ENCODE results near the gene MMP21. TPM values are rescaled to one million over a fixed set of nuclear protein-coding genes. Genes with fewer than 3 reads are reported as not detected.
A peak's percentile ranks its signal among the peaks of the same experiment; 100 is the strongest.

Gene MMP21
- total and polyA plus RNA-seq, 10 of the 15 experiments (the other 5 are each of a cell fraction or from before 2014, with no cell fraction given): 0.08 to 0.24 TPM; not detected in 8

GRCh38 chr10:125721035-125721434, 54.6 kb downstream of the MMP21 start (continued):
- TF ChIP-seq CREM (IDR thresholded peaks at IDR 0.05; ENCODE audit: low read depth) (no peak), BCL11A (IDR thresholded peaks at IDR 0.05; ENCODE audit: low read depth, low read length) (peak; percentile 38; the same call in 1 of the 2 replicates), FOXK2 (IDR thresholded peaks at IDR 0.05) (peak; percentile 64), CHD4 (IDR thresholded peaks at IDR 0.05) (no peak), BACH1 (IDR thresholded peaks at IDR 0.05; ENCODE audit: borderline replicate concordance) (peak; percentile 60; the same call in 1 of the 2 replicates), GABPA (IDR thresholded peaks at IDR 0.05; ENCODE audit: low read depth) (no peak), RELB (IDR thresholded peaks at IDR 0.05; ENCODE audit: low read depth) (peak; percentile 71; the same call in 1 of the 2 replicates), NR2C2 (IDR thresholded peaks at IDR 0.05; ENCODE audit: borderline replicate concordance, control insufficient read depth, insufficient read length, low read depth) (no peak), SRF (IDR thresholded peaks at IDR 0.05; ENCODE audit: low read depth in 2 of 2, low read length in 2 of 2) (peak; percentile 75 to 90), BHLHE40 (IDR thresholded peaks at IDR 0.05; ENCODE audit: borderline replicate concordance in 1 of 2, low read depth in 2 of 2, low read length in 1 of 2) (peak; percentile 69 to 70; a peak in 3 of 4 replicates), NR2F1 (conservative IDR thresholded peaks at IDR 0.05) (peak; percentile 53; the same call in 1 of the 2 replicates), RFX5 (IDR thresholded peaks at IDR 0.05; ENCODE audit: low read depth, low read length) (peak; percentile 87), FOS (IDR thresholded peaks at IDR 0.05; ENCODE audit: borderline replicate concordance, extremely low read depth, insufficient read length) (no peak), WRNIP1 (IDR thresholded peaks at IDR 0.05; ENCODE audit: borderline replicate concordance, low read depth, low read length) (no peak), MXI1 (IDR thresholded peaks at IDR 0.05; ENCODE audit: low read depth, low read length) (peak; percentile 76; the same call in 1 of the 2 replicates), RUNX3 (IDR thresholded peaks at IDR 0.05; ENCODE audit: low read length) (no peak), GATAD2B (conservative IDR thresholded peaks at IDR 0.05; ENCODE audit: low read depth) (no peak), MEF2B (IDR thresholded peaks at IDR 0.05; ENCODE audit: partially characterized antibody, poor library complexity, severe bottlenecking) (peak; percentile 80), IKZF1 (conservative IDR thresholded peaks at IDR 0.05) (peak; percentile 65), SREBF2 (IDR thresholded peaks at IDR 0.05; ENCODE audit: low read length) (no peak), RAD51 (IDR thresholded peaks at IDR 0.05) (peak; percentile 65; the same call in 1 of the 2 replicates), PKNOX1 (IDR thresholded peaks at IDR 0.05) (peak; percentile 71), ZNF217 (IDR thresholded peaks at IDR 0.05) (no peak; the same call in 1 of the 2 replicates), TCF12 (IDR thresholded peaks at IDR 0.05; ENCODE audit: low read depth, low read length) (no peak), PAX5 (IDR thresholded peaks at IDR 0.05; ENCODE audit: borderline replicate concordance, low read depth, low read length) (0 out of 2 replicates have a peak, but pooled peaks have one; percentile 39), ZNF592 (IDR thresholded peaks at IDR 0.05) (0 out of 2 replicates have a peak, but pooled peaks have one; percentile 31), ZNF24 (IDR thresholded peaks at IDR 0.05) (peak; percentile 62; the same call in 1 of the 2 replicates)
